HG02678 (cell line): ENCODE data around the gene EOGT.

Experiments
- ATAC-seq: cut with Tn5 transposase; IDR thresholded peaks from one replicate; pipeline ENCODE4 v1.9.1; 2021; ENCODE audit warnings: mild to moderate bottlenecking, moderate library complexity; ENCODE audit not compliant: unreplicated experiment

EOGT gene

GRCh38 chr3:69009559-69010410, 3.7 kb downstream of the EOGT start:
- no peak for ATAC-seq

DNA sequence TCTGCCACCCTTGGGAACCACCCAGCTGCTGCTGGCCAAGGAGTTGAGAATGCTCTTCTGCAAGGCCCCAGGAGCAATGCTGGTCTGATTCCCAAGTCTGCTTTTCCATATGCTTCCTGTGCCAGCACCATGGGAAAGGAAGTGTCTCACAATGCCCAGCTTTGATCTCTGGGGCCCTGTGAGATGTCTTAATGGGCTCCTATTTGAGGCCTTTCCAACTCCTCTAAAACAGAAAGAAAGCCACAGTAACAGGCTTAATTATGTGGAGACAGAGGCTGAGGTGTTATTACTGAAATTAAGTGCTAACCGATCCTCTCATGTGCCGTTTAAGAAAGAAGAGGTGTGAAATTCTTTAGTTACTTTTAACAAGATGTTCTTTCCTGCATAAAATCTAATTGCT, 4.5 kb downstream of the EOGT start:
- no peak for ATAC-seq

DNA sequence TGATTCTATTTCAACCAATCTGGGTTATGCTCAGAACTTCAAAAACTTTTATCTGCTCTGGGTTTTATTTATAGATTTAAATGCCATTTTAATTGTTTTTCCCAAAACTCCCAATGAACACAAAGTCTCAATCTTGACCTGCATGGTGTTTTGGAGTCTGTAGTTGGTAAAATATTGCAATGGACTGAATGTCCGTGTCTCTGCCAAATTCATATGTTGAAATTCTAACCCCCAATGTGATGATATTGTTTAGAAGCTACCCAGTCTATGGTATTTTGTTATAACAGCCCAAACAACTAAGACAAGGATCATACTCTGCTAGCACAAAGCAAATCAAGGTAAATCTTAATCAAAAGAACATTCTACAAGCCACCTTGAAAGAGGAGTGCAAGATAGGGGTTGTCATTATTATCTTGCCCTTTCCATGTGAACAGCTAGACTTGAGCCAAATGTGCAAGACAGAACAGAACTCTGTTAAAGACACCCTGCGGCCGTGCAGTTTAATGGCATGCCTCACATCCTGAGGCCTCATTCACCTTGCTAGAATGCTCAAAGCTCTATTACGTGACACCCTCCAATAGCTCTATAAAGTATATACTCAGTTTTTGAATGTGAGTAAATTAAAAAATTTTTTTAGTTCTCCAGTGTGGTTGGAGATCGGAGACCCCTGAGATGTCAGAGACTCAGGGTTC, 7.5 kb downstream of the EOGT start:
- no peak for ATAC-seq

DNA sequence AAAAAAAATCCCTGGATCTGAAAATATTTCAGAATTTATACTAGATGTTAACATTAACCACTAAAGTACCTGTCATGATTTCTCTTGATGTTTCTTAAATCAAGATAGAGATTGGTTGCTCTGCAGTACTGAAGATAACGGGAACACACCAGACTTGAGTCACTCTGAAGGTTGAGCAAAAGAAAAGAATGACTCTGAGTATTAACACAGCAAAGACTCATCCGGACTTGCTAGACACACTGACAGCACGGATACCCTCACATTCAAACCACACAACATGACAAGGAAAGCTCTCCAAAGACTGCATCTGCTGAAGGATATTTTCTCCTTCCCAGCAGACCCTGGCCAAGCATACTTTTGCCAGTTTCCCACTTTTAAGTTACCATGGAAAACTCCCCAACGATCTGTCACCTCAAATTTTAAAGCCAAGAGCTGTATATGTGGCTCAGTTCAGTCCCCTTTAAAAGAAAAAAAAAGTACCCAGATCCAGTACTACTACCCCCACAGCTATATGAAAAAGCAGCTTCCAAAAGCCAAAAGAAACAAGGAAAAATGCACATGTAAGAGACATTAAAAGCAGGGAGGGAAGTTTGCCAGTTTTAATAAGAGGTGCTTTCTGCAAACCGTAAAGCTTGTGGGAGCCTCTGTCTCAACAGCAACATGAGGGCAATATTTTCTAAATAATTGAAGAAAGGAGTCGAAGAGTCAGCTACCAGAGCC, 8.3 kb downstream of the EOGT start:
- ATAC-seq = no peak

DNA sequence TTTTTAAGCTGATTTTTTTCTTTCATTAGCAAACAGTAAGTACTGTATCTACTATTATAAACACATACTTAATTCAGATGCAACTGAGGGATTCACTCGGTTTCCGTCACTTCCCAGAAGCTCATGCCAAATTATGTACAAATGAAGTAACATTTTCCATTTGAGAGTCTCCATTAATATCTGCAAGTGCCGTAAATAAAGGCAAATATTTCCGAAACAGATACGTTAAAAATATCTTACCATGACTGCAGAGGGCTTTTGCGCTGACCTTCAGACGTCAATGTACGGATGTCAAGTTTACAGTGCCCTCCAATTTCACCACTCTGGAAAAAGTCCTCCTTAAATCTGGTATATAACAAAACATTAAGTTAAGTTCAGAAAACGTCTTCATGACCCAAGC, 9.3 kb downstream of the EOGT start:
- no peak for ATAC-seq

GRCh38 chr3:68999605-69000004, 13.9 kb downstream of the EOGT start:
- no peak for ATAC-seq

- no peak for ATAC-seq
These were observed 14.3 kb downstream of the EOGT start for GRCh38 chr3:68999158-68999557.

GRCh38 chr3:68997887-68998286, 15.6 kb downstream of the EOGT start:
- no peak for ATAC-seq

DNA sequence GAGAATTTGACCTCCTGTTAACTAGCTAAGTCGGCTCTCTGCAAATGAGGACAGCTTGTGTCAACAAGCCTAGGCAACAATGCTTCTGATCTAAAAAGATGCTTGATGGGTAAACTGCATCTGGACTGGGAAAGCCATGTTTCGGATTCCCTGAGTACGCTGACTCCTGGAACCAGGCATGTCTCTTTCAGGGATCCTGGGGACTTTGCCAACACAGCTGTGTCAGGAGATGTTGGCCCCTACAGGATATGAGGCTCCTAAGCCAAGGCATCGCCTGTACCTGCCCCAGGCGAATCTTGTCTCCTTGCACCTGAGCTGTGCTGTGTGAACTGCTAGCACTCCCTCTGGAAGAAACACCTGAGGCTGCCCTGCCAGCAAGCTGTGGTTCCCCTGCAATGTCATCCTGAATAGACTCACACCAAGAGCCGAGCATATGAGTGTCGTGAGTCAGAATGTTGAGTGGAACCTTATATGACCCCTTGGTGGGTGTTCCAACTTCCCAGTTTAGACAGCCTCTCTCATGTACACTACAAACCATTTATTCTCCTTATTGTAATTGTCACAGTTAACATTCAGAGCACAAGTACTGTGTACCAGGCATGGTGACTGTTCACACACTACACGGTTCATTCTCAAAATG, 17.0 kb downstream of the EOGT start:
- no peak for ATAC-seq

GRCh38 chr3:68988740-68989139, 24.7 kb downstream of the EOGT start:
- no peak for ATAC-seq

GRCh38 chr3:68987322-68987721, 26.2 kb downstream of the EOGT start:
- no peak for ATAC-seq

DNA sequence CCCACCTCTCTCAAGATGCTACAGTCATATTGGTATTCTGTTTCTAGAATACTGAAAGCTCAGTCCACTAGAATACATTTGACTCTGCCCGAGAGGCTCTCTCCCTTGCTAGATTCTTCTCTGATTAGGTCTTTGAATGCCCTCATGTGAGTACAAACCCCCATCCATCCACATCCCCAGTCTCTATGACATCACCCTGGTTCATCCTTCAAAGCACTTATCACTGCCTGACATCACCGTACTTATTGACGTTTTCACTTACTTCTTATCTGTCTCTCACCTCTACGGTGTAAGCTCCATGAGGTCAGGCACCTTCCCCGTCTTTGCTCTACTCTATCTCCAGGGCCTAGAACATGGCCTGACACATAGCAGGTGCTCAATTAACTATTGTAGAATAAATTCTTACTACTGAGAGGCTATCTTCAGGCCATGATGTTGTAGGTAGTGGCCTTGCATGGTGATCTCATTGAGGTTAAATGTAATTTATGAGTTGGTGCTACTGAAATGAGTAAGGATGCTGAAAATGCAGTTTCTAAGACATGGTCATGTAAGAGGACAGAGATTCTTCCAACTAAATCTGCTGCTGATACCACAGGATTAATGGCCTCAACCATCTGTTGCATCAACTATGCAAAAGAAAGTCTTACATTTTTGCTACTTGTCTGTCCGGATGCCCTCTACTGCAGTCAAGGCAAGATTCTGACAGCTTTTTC, 26.8 kb downstream of the EOGT start:
- ATAC-seq = no peak

DNA sequence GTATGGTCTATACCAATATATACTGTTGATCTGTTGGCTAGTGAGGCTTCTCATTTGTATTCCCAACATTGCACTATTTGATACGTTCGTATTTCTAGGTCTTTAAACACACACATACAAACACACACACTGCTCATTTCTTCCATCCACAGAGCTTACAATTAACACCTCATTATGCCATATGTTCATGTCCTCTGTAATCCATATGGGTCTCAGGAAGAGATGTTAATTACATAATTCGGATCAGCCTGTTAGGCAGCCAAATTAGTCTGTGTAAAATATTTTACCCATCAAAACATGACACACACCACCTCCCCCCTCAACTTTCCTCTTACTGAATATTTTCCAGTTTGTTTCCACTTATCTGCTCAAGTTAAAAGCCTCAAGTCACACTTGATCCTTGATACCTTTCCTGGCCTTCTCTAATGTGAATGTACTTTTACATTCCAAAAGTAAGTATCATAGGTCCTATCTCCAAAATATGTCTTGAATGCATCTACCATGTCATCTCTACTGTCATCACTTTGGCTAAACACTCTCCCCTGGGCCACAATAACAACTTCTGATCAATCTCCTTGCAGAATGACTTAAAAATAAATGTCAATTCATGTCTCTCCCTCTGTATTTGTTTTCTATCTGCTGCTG, 28.2 kb downstream of the EOGT start:
- no peak for ATAC-seq

GRCh38 chr3:68984011-68984530, 29.4 kb downstream of the EOGT start:
- ATAC-seq = no peak

DNA sequence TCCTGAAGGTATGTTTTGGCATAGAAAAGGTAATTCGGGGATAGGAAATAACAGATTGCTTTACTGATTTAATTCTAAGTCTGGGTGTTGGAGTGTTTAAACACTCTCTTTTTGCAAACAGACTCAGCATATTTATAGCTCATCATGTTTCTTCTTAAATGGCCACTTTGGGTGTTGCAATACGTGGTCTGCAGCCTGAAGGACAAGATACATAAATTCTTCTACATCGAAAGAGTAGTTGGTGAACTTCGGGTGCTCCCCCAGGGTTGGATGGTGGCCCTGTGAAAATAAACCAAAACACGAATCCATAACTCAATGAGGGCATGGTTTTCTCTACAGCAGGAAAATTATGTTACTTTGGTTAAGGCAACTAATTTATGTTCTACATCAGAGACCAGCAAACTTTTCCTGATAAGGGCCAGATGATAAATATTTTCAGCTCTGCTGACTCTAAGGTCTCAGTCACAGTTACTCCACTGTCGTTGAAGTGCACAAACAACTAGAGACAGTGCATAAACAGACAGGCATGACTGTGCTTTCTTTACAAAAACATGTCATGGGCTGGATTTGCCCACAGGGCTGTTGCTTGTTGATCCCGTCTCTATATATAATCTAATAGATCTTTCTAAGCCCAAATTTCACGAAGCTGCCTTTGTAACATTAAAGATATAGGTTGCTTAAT, 35.9 kb downstream of the EOGT start:
- no peak for ATAC-seq

GRCh38 chr3:68974711-68975110, 38.8 kb downstream of the EOGT start:
- no peak for ATAC-seq

GRCh38 chr3:68973639-68974038, 39.8 kb downstream of the EOGT start:
- ATAC-seq = no peak

- peak; percentile 82 for ATAC-seq
These were observed 41.0 kb downstream of the EOGT start for GRCh38 chr3:68972358-68972979.

DNA sequence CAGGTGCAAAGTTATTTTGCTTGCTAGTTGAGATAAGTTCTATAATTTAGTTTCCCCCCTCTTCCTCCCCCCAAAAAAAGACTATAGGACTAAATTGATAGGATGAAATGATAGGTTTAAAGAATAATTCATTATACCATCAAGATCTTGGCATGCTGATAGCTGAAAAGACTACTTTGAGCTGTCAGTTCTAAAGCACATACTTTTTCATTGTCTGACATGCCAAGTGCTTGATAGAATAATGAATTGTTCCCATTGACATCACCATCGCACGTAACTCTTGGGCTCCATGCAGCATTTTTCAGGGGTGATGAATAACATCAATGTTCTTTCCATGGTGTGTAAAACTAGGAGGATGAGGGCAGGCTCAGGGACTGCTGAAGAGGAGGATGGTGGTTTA, 48.8 kb downstream of the EOGT start:
- no peak for ATAC-seq
